Measurements from ENCODE around the gene ALDH3A1.

GRCh38 chr17:19742495-19742894 lies 5.6 kb downstream of the ALDH3A1 start:
- TF ChIP-seq POLR2A (IDR thresholded peaks at IDR 0.05) = no peak
- no peak for TF ChIP-seq CTCF (IDR thresholded peaks at IDR 0.05)
- TF ChIP-seq POLR2AphosphoS5 (IDR thresholded peaks at IDR 0.05) = peak in 1 of 3 donors; percentile 3
- TF ChIP-seq EP300 (IDR thresholded peaks at IDR 0.05) = no peak

All from stomach (tissue), 4 donors.